ENCODE data around the gene SP110.
A peak's percentile ranks its signal among the peaks of the same experiment; 100 is the strongest.
"Not testable (repeated sequence)": the region's sequence is repeated elsewhere in the genome, so short reads cannot be mapped to it uniquely, and the experiment has no call there.

SP110 gene

DNA sequence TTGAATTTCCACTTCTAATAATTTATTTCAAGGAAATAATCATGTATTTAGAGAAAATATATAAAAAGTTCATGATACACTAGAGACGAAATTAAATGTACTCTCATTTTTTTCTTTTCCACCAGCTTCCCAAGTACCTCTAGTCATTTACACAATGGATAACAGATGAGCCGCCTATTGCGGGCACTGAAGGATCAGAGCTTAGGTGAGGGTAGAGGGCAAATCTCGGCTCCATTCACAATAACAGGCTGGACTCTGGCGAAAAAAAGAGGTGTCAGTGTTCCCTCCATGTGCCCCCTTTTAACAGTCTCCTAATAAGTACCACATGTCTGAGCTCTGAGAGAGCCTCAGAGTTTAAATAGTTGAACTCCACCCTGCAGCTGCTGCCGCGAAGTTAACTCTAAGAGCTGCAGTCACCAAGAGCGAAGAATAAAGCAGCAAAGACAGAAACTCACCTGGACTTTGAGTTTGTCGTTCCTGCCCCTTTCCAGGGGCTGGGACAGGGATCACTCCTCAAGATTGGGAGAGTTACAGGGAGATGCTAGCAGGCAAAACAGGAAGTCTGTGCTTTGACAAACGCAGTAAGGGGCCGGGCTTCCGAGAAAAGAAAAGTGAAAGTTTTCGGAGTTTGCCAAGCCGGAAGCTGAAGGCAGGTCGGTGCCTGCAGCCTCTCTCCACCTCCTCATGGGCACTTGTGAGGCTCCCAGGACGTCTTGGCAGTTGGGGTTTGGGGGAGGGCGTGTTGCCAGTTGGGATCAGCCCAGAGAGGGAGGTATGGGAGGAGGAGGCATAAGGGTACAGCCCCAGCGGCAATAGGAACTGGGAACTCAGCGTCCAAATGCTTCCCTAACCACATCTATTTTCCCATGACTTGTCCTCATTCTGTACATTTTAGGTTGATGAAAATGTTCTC is at the start of gene SP110:
SP110 (minus strand) TSS at position 566 of the 913 bp plus-strand sequence. CDS start 3,057 bp downstream, outside the sequence.
- peak; percentile 81 for DNase-seq (ENCODE audit: low spot score)

DNA sequence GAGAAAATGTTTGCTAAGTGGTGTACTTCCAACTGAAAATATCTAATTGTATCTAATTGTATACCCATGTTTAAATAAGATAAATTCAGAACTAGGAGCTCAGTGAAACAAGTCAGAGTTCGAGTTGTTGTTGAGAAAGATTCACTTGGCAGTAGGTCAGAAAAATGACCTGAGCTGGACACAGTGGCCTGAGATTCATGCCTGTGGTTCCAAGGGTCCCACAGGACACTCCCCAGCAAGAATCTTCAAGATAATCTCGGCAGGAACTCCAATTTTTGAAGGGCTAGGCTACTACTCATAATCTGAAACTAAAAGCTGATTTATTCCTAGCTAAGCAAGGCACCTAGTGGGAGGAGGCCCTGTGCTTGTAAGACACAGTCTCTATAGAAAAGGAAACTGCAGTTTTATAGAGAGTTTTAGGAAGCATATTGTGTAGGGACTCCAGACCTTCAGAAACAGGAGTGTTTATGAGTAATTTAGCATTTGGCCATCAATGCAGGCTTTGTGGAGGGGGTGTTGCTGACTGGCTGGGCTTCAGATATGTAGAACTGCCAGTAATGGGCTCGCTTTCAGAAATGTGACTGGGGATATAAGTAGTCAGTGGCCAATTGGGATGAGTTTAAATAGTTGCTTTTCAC is 48.9 kb upstream of the SP110 start:
- no peak for DNase-seq (ENCODE audit: low spot score)

DNA sequence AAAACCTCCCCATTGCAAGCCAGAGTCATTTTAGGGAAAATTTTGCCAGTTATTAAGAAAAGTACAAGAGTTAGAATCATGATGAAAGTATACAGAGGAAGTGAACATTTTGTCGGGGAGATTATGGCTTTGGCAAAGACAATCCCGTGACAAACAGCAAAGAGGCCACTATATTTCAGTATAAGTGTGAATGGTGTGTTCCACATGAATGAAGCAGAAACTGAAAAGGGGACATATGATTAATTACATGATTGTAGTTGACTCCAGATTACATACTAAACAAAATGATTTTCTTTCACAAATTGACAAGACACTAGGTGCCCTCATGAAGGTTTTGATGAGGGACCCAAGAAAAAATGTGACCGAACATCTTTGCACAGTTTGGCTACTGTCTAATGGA is 47.8 kb upstream of the SP110 start:
- DNase-seq (ENCODE audit: low spot score), result no peak

DNA sequence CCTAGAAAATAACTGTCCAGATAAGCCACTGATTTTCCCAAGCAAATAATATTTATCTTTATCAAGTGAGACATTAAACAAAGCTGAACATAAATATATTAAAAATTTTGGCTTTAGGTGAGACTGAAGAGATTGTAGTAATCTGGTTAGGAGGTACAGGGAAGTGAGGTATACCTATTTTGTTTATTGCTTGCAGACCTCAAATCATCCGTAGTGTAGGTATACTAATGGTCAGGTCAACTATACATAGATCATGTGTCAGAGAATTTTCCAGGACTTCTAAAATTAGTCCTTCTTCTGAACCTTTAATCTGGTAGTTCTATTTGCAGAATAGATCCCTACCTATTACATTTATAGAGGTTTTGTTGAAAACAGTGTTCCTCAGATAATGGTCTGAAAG is 47.3 kb upstream of the SP110 start:
- no peak for DNase-seq (ENCODE audit: low spot score)

DNA sequence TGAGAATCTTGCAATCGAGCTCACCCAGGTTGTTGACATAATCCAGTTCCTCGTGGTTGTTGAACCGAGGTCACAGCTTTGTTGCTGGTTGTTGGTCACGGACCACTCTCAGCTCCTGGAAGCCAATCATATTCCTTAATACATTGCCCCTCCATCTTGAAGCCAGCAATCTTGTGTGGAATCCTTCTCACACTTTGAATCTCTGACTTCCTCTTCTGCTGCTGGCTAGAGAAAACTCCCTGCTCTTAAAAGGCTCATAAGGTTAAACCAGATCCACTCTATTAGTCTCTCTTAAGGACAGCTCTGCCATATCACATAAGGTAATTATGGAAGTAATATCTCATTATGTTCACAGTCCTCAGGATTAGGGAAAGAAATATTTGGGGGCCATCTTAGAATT is 46.9 kb upstream of the SP110 start:
- no peak for DNase-seq (ENCODE audit: low spot score)

DNA sequence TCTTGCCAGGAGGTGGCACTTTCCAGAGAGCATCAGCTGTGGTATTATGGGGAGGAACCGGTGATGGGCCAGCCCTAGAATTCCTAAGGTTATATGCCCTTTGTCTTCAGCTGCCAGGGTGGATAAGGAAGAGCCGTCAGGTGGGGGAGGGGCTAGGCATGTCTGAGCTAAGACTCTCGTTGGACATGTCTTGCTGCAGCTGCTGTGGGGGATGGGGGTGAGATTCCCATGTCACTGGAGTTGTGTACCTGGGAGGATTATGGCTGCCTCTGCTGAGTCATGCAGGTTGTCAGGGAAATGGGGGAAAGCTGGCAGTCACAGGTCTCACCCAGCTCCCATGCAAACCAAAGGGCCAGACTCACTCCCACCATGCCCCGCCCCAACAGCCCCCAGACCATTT is 45.2 kb upstream of the SP110 start:
- not testable (repeated sequence) for DNase-seq (ENCODE audit: low spot score)

DNA sequence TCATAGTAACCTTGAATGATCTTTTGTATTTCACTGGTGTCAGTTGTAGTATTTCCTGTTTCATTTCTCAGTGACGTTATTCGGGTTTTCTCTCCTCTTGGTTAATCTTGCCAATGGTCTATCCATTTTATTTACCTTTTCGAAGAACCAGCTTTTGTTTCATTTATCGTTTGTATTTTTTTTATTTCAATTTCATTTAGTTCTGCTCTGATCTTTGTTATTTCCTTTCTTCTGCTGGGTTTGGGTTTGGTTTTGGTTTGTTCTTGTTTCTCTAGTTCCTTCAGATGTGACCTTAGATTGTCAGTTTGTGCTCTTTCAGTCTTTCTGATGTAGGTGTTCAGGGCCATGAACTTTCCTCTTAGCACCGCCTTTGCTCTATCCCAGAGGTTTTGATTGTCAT is 42.5 kb upstream of the SP110 start:
- DNase-seq (ENCODE audit: low spot score), result peak; percentile 23

DNA sequence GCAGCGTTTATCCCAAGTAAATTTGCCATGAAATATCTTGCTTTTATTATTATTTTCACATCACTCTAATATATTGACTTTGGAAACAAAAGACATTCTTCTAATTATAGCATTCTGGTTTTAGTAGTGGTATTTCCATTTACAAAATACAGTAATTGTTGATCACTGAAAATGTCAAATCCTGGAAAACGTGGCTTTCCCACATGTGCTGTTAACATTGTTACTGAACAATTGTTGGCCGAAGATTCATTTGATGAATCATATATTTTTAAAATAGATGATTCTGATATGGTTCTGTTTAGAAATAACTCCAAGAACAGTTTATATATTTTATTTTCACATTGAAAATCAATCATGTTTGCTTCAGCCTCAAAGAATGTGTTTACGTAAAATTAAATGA is 38.7 kb upstream of the SP110 start:
- no peak for DNase-seq (ENCODE audit: low spot score)

DNA sequence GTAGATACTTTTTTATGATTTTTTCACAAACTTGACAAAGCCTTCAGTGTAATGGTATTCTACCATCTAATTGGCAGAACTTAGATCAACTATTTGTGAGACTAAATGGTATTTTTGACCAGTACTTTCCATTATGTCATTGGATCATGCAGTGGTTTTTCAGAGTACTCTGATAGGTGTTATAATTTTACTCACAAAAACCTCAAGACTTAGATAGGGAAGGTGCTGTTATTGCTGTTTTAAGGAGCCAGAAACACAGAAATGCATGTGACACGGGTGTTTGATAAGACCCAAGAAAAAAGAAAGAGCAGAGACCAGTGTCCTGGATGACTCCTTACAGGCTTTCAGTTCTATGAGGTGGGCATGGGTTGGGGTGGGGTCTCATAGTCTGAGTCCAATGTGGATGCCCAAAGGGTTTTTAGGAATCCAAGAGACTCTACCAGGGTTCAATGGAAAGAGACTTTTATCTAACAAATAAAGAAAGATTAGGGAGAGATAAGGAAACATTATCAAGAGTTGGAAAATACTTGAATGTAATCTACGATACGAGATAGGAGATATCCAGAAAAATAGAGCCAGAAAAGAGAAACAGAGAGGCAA is 37.0 kb upstream of the SP110 start:
- no peak for DNase-seq (ENCODE audit: low spot score)

DNA sequence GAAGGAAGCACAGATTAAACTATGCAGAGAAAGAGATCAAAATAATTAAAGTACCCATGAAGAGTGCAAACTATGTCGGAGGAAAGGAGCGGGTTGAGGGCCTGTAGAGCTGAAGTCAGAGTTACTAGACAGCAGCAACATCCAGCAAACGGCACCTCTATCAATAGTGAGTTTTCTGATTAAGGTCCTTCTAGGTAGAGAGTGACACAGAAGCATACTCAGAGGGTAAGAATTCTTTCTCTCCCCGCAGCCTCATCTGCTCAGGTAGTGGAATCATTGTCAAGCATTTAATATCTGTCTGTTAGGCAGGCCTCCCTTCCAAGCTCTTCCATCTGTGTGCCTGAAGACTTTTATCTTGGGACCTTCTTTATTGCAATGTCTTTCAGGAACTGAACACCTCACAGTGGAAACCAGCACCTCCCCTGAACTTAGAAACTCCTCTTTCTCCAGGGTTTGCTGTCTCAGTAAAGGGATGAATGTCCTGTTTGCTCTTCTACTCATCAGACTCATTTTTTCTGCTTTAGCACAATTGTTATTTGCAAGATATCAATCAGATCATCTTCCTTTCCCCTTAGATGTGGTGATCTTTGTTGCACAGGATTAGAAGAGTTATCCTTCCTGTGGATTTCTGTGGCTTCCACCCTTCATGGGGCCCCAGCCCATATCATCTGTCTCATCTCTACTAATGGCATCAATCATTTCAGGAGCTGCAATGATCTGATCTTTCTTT is 34.5 kb upstream of the SP110 start:
- peak; percentile 49 for DNase-seq (ENCODE audit: low spot score)

DNA sequence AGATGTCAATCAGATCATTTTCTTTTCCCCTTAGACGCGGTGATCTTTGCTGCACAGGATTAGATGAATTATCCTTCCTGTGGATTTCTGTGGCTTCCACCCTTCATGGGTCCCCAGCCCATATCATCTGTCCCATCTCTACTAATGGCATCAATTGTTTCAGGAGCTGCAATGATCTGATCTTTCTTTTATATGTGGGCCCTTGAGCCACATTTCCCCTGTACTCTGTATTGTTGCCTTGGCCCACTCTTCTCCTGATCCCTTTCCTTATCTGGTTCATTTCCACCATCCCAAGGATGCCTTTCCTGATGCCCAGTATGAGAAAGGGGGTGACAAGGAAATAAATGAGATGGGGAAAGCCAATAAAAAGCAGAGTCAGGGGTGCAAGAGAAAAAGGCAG is 30.4 kb upstream of the SP110 start:
- no peak for DNase-seq (ENCODE audit: low spot score)

DNA sequence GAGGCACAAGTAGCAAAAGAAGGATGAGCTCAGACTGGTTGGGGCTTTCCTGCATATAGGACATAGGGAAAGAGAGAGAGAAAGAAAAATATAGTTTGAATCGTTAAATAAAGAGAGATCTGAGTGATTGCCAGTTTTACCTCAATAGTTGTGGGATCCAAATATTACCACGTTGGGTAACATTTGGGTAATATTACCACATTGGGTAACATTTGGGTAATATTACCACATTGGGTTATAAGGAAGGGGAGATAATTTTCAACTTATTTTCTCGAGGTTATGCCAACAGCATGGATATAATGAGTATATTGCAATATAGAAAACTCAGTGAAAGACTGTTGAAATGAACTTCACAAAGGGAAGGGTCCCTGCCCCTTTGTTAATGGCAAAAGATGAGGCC is 26.4 kb upstream of the SP110 start:
- no peak for DNase-seq (ENCODE audit: low spot score)

DNA sequence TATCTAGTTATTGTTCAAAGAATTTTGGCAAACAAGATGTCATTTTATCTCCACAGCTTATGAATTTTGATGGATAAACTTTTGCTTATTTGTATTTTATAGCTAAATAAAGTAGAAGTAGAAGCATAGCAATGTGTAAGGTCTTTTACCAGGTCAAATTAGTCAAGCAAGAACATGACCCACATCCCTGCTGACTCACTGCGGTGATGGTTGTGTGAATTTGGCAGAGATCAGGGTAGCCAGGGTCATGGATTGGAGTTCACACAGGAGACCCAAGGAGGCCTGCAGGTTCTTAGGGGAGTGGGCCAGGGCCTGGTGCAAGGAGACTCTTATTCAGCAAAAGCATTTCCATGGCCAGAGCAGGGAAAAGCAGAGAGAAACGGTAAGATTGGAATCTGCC is 24.4 kb upstream of the SP110 start:
- no peak for DNase-seq (ENCODE audit: low spot score)

DNA sequence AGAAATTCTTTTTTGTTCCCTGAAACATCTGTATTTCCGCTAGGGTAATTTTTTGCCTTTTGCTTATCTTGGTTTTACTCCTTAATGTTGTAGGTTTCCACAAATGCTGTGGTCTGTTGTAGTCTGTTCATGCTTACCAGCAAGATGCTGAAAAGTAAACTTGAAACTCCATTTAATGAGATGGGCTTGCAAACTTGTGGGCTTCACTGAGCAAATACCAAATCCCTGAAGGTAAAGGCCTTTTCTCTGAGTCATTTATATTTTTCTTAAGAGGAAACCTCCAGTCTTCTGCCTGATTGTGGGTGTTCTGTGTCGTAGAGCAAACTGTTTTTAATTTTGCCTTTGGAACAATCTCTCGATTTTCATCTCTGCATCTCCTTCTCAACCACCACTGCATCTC is 15.1 kb upstream of the SP110 start:
- no peak for DNase-seq (ENCODE audit: low spot score)

DNA sequence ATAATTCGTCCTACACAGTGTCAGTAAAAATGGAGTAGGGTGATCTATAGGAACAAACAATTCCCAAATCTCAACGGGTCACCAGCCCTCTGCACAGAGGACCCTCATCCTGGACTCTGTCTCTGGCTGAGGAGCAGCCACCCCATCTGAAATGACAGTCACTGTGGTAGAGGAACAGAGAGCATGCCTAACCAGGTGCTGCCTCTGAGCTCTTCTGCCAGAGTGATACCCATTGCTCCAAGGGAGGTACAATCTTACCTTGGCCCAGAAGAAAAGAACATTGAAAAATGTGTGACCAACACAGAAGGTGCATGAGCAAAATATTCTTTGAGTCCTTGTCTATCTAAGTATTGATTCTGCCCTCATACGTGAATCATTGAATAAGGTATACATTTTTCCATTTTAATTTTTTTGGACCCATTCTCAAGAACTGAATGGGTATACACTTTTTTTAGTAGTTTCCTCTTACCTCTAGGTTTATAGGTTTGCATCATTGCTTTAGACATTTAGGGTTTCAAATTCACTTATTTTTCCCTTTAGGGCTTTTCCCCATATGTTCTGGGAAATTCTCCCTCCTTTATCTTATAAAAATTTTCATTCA is 14.4 kb upstream of the SP110 start:
- no peak for DNase-seq (ENCODE audit: low spot score)

DNA sequence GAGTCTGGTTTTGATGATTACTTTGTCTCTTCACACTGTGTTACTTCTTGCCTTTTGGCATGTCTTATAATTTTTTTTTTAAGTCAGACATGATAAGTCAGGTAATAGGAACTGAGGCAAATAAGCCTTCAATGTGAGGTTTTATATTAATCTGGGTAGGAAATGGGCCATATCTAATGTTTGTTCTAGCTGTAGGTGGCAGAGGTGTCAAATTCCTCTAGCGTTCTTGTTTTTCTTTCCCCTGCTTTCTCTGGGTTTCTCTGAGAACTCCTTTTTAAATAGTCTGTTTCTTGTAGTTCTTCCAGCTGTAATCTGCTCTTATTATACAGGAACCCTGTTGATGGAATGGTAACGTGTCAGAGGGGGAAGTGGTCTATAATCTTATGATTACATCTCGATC is 11.5 kb upstream of the SP110 start:
- no peak for DNase-seq (ENCODE audit: low spot score)

DNA sequence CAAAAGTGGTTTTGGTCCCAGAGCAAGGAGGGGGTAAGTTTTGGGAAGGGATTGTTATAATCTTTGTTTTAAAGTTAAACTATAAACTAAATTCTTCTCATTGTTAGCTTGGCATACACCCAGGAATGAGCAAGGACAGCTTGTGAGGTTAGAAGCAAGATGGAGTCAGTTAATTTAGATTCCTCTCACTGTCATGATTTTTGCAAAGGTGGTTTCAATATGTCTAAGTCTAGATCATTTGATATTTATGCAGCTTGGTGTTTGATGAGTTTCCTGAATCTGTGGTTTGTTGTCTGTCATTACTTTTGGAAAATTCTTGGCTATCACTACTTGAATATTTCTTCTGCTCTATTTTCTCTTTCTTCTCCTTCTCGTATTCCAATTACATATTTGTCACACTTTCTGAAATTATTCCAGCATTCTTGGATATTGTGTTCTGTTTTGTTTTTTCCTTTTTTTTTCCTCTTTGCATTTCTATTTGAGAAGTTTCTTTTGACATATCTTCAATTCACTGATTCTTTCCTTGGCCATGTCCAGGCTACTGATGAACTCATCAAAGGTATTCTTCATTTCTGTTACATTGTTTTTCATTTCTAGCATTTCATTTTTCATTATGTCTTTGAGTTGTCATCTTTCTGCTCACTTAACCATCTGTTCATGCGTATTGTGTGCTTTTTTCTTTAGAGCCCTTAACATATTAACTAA is 10.9 kb upstream of the SP110 start:
- DNase-seq (ENCODE audit: low spot score), result no peak

DNA sequence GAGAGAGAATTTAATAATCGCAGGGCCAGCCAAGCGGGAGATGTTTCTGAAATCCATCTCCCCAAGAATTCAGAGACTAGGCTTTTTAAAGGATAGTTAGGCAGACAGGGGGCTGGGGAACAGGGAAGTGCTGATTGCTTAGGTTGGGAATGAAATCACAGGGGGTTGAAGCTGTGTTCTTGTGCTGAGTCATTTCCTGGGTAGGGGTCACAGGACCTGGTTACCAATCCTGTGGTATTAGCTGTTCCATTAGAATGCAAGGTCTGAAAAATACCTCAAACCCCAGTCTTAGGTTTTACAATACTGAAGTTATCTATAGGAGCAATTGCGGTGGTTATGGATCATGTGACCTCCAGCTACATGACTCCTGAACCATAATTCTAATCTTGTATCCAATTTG is 10.3 kb upstream of the SP110 start:
- no peak for DNase-seq (ENCODE audit: low spot score)

DNA sequence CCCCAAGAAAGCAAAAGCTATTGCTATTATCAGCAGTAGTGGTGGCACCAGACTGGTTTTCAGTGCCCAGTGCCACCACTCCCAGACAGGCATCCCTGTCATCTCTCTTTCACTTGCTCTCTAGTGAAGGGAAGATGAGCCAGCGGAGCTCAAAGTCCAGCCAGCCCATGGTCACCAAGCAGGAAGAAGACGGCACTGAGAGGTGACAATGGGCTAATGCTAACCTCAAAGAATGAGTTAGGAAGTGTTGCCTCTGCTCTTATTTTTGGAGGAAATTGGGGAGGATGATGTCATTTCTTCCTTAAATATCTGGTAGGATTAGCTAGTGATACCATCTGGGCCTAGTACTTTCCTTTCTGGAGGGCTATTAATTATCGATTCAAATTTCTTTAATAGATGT is 7.4 kb upstream of the SP110 start:
- no peak for DNase-seq (ENCODE audit: low spot score)

DNA sequence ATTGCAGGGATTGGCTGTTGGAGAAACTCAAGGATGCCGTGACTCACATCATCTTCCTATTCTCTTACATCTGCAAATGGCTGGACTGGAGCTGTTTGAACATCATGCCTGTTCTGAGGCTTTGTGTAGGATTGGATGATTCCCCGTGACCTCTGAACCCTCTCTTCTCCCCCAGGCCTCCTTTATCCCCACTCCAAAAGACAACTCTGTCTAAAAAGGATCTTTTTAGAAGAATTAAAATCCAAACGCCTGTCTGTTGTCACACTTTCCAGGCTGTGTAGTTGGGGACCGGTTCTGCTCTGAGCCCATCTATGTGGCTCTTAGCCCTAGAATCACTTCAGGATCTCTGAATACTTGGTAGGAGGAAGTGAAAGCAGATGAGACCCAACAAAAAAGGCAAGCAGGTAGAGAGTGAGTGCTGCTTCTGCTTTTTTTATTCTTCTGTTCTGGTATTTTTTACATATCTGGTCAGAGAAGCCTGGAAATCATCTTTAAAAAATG is 6.3 kb upstream of the SP110 start:
- DNase-seq (ENCODE audit: low spot score), result peak; percentile 29

DNA sequence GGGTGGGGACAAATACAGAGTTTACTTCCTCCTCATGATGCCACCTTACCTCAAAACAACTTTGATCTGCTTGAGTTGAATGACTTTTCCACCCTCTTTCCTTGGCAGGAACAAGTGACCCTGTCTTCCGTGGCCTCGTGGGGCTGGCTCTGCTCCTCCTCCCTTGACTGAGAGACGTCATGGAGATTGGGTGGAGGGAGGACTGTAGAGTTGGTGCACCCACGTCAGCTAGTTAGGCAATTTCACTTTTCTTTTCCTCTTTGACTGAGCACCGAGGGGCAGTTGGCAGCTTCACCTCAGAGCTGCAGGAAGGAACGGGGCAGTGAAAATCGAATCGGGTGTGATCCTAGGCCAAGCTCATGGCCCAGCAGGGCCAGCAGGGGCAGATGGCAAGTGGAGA is 5.7 kb upstream of the SP110 start, which contains the start of gene SP140:
SP140 (plus strand) TSS at position 251 of the 400 bp plus-strand sequence; CDS start at position 360, 109 bp downstream.
- DNase-seq (ENCODE audit: low spot score), result peak; percentile 82

Measured in CD4-positive, alpha-beta T cell treated with Interleukin-2 at 100 ng/mL for 4 hours (primary cell).